Spinal cord (tissue), 10 donors: ENCODE measurements around the gene ERC2. TPM values are rescaled to one million over a fixed set of nuclear protein-coding genes. Genes with fewer than 3 reads are reported as not detected.

ENCODE experiments used
- DNase-seq, 6 donors: peaks; one replicate each; pipeline versions ENCODE4 v3.0.0 to v3.0.0-alpha.2; 2013 to 2015; ENCODE audit warnings: low spot score in 6 of 6, low read depth in 4 of 6
- H3K27ac ChIP-seq: one replicate; pipeline ENCODE4 v1.5.1; 2013; ENCODE audit warnings: low read depth, low read length, control low read depth
- H3K27me3 ChIP-seq: one replicate; pipeline ENCODE4 v1.6.1; 2013; ENCODE audit warnings: low read length; ENCODE audit not compliant: control insufficient read depth, insufficient read depth
- H3K36me3 ChIP-seq: one replicate; pipeline ENCODE4 v1.6.1; 2013; ENCODE audit warnings: low read length; ENCODE audit not compliant: control insufficient read depth, insufficient read depth
- H3K4me1 ChIP-seq: one replicate; pipeline ENCODE4 v1.6.1; 2013; ENCODE audit warnings: low read length; ENCODE audit not compliant: control insufficient read depth, insufficient read depth
- H3K4me3 ChIP-seq: one replicate; pipeline ENCODE4 v1.5.1; 2013; ENCODE audit warnings: low read depth, low read length, control low read depth
- H3K9me3 ChIP-seq: one replicate; pipeline ENCODE4 v1.6.1; 2013; ENCODE audit warnings: low read length; ENCODE audit not compliant: control insufficient read depth, insufficient read depth
- WGBS: methylation state at CpG from one replicate; pipeline ENCODE4 v1.1.5; 2013; ENCODE audit warnings: missing lambda C conversion rate; ENCODE audit not compliant: insufficient coverage; 5-methylcytosine and 5-hydroxymethylcytosine counted together
- polyA plus RNA-seq, 2 donors: library from polyadenylated mRNA; unstranded; fragments of 120-200 nt; gene quantifications; one replicate each; pipeline ENCODE4 v1.2.1, GENCODE V29; 2013; ENCODE audit not compliant: insufficient read length in 2 of 2
- total RNA-seq, 2 donors: library from RNA; depleted of rRNA in 1 of 2; stranded (reverse); fragments of 120-200 nt in 1 of 2; fragments of >200 nt in 1 of 2; gene quantifications; one replicate each; pipeline versions ENCODE4 v1.2.3 to v1.2.4, GENCODE V29; 2013 to 2014
- donor health status: healthy.

The ERC2 gene
- total and polyA plus RNA-seq, 4 donors, result 24.0 to 51.3 (median 29.7) TPM

DNA sequence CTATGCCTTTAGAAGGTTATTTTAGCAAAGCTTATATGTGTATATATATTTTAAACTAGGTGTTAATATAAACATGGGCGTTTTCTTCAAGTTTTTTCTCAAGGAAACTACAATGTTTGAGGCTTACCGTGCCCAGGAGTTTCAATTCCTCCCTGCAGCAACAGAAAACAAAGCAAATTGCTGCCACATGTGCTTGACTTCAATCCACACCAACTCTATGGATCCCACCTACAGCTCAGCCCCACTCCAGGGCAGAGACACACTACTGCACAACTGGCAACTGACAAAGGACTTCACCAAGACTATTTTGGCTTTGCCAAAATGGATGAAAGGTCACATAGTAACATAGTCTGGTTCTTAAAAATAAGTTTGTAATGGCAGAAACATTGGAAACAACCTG, 346.6 kb downstream of the ERC2 start:
- Histone ChIP-seq H3K4me3 (no peak overlapping the region), H3K4me1 (no peaks in the 10 kb centered on the region), H3K27ac (no peak overlapping the region), H3K9me3 (no peaks in the 10 kb centered on the region), H3K36me3 (no peaks in the 10 kb centered on the region), H3K27me3 (no peaks in the 10 kb centered on the region)
- WGBS, result 58% methylated on average over 2 of the region's 2 CpGs
- no peak for DNase-seq

- 100% methylated on average over 1 of the region's 5 CpGs for WGBS
- H3K27ac ChIP-seq, result no peak overlapping the region
- no peak for DNase-seq
- H3K9me3 ChIP-seq, result peaks cover 3% of the 10 kb centered on the region
- no peaks in the 10 kb centered on the region for H3K36me3 ChIP-seq
- H3K4me1 ChIP-seq, result no peaks in the 10 kb centered on the region
- no peak overlapping the region for H3K4me3 ChIP-seq
- H3K27me3 ChIP-seq, result no peaks in the 10 kb centered on the region
These were observed 348.5 kb downstream of the ERC2 start for GRCh38 chr3:56119575-56120349.

DNA sequence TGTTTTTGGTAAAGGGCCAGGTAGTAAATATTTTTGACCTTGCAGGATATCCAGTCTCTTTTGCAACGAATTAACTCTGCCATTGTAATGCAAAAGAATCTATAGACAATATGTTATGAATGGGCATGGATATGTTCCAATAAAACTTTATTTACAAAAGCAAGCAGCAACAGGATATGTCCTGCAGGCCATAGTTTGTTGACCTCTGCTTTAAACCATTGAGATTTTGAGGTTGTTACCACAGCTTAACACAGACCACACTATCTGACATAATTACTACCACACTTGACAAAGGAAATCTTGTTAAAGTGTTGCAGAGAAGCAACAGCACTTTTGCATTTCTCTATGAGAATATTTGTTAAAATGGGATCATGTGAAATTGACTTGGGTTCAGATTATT, 349.3 kb downstream of the ERC2 start:
- WGBS, result no CpG with 5 or more reads among the region's 1 CpG
- Histone ChIP-seq H3K9me3 (peaks cover 3% of the 10 kb centered on the region), H3K27ac (no peak overlapping the region), H3K4me1 (no peaks in the 10 kb centered on the region), H3K27me3 (no peaks in the 10 kb centered on the region), H3K36me3 (no peaks in the 10 kb centered on the region), H3K4me3 (no peak overlapping the region)
- no peak for DNase-seq

- H3K4me3 ChIP-seq, result no peak overlapping the region
- DNase-seq, result no peak
- WGBS, result 18% methylated on average over 1 of the region's 2 CpGs
- H3K27me3 ChIP-seq, result no peaks in the 10 kb centered on the region
- no peak overlapping the region for H3K27ac ChIP-seq
- peaks cover 3% of the 10 kb centered on the region for H3K9me3 ChIP-seq
- no peaks in the 10 kb centered on the region for H3K36me3 ChIP-seq
- H3K4me1 ChIP-seq, result peaks cover 3% of the 10 kb centered on the region
These were observed 352.6 kb downstream of the ERC2 start for GRCh38 chr3:56115698-56116097.

DNA sequence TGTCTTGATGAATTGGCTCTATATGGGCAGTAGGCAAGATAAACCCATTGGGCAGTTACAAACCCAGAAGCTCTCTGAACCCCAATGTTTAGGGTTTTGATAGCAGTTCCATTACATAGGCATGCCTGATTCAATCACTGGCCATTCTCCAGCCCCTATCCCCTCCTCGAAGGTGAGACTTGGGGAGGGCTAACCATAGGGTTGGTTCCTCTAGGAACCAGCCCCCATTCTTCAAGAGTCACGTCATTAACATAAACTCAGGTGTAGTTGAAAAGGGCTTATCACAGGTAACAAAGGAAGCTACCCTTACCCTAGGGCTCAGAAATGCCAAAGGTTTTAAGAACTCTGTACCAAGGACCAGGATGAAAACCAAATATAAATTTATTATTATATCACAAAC, 353.1 kb downstream of the ERC2 start:
- H3K27ac ChIP-seq, result no peak overlapping the region
- no peaks in the 10 kb centered on the region for H3K36me3 ChIP-seq
- peaks cover 3% of the 10 kb centered on the region for H3K9me3 ChIP-seq
- H3K4me3 ChIP-seq, result no peak overlapping the region
- WGBS, result no CpG with 5 or more reads among the region's 2 CpGs
- peaks cover 3% of the 10 kb centered on the region for H3K4me1 ChIP-seq
- no peak for DNase-seq
- H3K27me3 ChIP-seq, result no peaks in the 10 kb centered on the region

GRCh38 chr3:56113908-56114307, 354.4 kb downstream of the ERC2 start:
- WGBS, result 100% methylated on average over 1 of the region's 2 CpGs
- Histone ChIP-seq H3K36me3 (no peaks in the 10 kb centered on the region), H3K27ac (no peak overlapping the region), H3K9me3 (peaks cover 3% of the 10 kb centered on the region), H3K4me3 (no peak overlapping the region), H3K4me1 (peaks cover 3% of the 10 kb centered on the region), H3K27me3 (no peaks in the 10 kb centered on the region)
- no peak for DNase-seq

GRCh38 chr3:56113231-56113630, 355.0 kb downstream of the ERC2 start:
- Histone ChIP-seq H3K9me3 (peaks cover 3% of the 10 kb centered on the region), H3K27ac (no peak overlapping the region), H3K4me1 (peaks cover 3% of the 10 kb centered on the region), H3K27me3 (no peaks in the 10 kb centered on the region), H3K4me3 (no peak overlapping the region), H3K36me3 (no peaks in the 10 kb centered on the region)
- WGBS, result no CpG with 5 or more reads among the region's 1 CpG
- peak in 1 of 6 donors; percentile 7 for DNase-seq

- H3K4me1 ChIP-seq, result peaks cover 3% of the 10 kb centered on the region
- no peak overlapping the region for H3K4me3 ChIP-seq
- H3K27ac ChIP-seq, result no peak overlapping the region
- DNase-seq, result peak in 2 of 6 donors; percentile 25 to 33
- H3K27me3 ChIP-seq, result no peaks in the 10 kb centered on the region
- peaks cover 3% of the 10 kb centered on the region for H3K9me3 ChIP-seq
- H3K36me3 ChIP-seq, result no peaks in the 10 kb centered on the region
- WGBS, result 20% methylated on average over 1 of the region's 3 CpGs
These were observed 356.5 kb downstream of the ERC2 start for GRCh38 chr3:56111606-56112304.

- H3K36me3 ChIP-seq, result no peaks in the 10 kb centered on the region
- H3K9me3 ChIP-seq, result peaks cover 3% of the 10 kb centered on the region
- no peaks in the 10 kb centered on the region for H3K27me3 ChIP-seq
- peaks cover 3% of the 10 kb centered on the region for H3K4me1 ChIP-seq
- WGBS, result 52% methylated on average over 2 of the region's 3 CpGs
- DNase-seq, result no peak
- H3K4me3 ChIP-seq, result no peak overlapping the region
- H3K27ac ChIP-seq, result no peak overlapping the region
These were observed 357.4 kb downstream of the ERC2 start for GRCh38 chr3:56110886-56111285.

- no peaks in the 10 kb centered on the region for H3K36me3 ChIP-seq
- H3K4me3 ChIP-seq, result no peak overlapping the region
- no peaks in the 10 kb centered on the region for H3K9me3 ChIP-seq
- no peaks in the 10 kb centered on the region for H3K27me3 ChIP-seq
- no peak for DNase-seq
- H3K4me1 ChIP-seq, result peaks cover 3% of the 10 kb centered on the region
- no peak overlapping the region for H3K27ac ChIP-seq
These were observed 361.1 kb downstream of the ERC2 start for GRCh38 chr3:56107157-56107556.
